PFSK-1 (cell line): ENCODE measurements around the gene OSER1.

Source experiments
- FOXP2 ChIP-seq: optimal IDR thresholded peaks from 2 replicates; pipeline ENCODE3; 2011; ENCODE audit warnings: borderline replicate concordance, control low read depth, inconsistent platforms; ENCODE audit not compliant: insufficient read depth; ENCODE audit errors: extremely low read length, extremely low read depth
- POLR2AphosphoS5 ChIP-seq: IDR thresholded peaks from 2 replicates; pipeline ENCODE4 v1.6.1; 2012; ENCODE audit warnings: low read depth, mild to moderate bottlenecking, control low read depth, low read length, moderate library complexity
- SIN3A ChIP-seq: IDR thresholded peaks from 2 replicates; pipeline ENCODE4 v1.6.1; 2012; ENCODE audit warnings: mild to moderate bottlenecking, low read length, moderate library complexity, borderline replicate concordance; ENCODE audit not compliant: insufficient read depth
- TAF1 ChIP-seq: IDR thresholded peaks from 2 replicates; pipeline ENCODE4 v1.6.1; 2012; ENCODE audit warnings: low read length, control low read depth, borderline replicate concordance; ENCODE audit not compliant: insufficient read depth
- TF ChIP-seq, protein P1 (sequence below), 2 experiments: IDR thresholded peaks; 2 replicates each; pipeline versions ENCODE4 v1.6.1 to v1.8.0; 2011 to 2012; ENCODE audit warnings: low read depth in 2 of 2, low read length in 2 of 2, control low read depth in 1 of 2, inconsistent platforms in 1 of 2, mild to moderate bottlenecking in 1 of 2, moderate library complexity in 1 of 2; ENCODE audit not compliant: insufficient read depth in 1 of 2

The OSER1 gene

DNA sequence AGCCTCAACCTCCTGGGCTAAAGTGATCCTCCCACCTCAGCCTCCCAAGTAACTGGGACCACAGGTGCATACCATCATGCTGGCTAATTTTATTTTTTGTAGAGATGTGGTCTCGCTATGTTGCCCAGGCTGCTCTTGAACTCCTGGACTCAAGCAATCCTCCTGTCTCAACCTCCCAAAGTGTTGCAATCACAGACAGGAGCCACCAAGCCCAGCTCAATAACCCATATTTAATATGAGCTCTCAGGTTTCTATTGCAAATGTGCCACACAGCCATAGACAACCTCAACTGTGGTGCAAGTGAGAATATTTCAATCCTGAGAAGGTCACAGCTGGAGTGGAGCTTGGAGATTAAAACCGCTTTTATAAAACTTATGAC, 38.0 kb downstream of the OSER1 start:
- no peak for TF ChIP-seq FOXP2
- TF ChIP-seq POLR2AphosphoS5, result no peak
- TF ChIP-seq, protein P1, sequence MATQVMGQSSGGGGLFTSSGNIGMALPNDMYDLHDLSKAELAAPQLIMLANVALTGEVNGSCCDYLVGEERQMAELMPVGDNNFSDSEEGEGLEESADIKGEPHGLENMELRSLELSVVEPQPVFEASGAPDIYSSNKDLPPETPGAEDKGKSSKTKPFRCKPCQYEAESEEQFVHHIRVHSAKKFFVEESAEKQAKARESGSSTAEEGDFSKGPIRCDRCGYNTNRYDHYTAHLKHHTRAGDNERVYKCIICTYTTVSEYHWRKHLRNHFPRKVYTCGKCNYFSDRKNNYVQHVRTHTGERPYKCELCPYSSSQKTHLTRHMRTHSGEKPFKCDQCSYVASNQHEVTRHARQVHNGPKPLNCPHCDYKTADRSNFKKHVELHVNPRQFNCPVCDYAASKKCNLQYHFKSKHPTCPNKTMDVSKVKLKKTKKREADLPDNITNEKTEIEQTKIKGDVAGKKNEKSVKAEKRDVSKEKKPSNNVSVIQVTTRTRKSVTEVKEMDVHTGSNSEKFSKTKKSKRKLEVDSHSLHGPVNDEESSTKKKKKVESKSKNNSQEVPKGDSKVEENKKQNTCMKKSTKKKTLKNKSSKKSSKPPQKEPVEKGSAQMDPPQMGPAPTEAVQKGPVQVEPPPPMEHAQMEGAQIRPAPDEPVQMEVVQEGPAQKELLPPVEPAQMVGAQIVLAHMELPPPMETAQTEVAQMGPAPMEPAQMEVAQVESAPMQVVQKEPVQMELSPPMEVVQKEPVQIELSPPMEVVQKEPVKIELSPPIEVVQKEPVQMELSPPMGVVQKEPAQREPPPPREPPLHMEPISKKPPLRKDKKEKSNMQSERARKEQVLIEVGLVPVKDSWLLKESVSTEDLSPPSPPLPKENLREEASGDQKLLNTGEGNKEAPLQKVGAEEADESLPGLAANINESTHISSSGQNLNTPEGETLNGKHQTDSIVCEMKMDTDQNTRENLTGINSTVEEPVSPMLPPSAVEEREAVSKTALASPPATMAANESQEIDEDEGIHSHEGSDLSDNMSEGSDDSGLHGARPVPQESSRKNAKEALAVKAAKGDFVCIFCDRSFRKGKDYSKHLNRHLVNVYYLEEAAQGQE (IDR thresholded peaks at IDR 0.05; ENCODE audit: insufficient read depth in 1 of 2, low read depth in 2 of 2, low read length in 2 of 2), result no peak
- no peak for TF ChIP-seq SIN3A
- TF ChIP-seq TAF1, result no peak

GRCh38 chr20:44171775-44172571, 38.6 kb downstream of the OSER1 start:
- TF ChIP-seq SIN3A, result no peak
- TF ChIP-seq POLR2AphosphoS5, result no peak
- TF ChIP-seq FOXP2, result no peak
- no peak for TF ChIP-seq TAF1
- TF ChIP-seq, protein P1 (IDR thresholded peaks at IDR 0.05; ENCODE audit: insufficient read depth in 1 of 2, low read depth in 2 of 2, low read length in 2 of 2), result no peak

GRCh38 chr20:44170816-44171410, 39.7 kb downstream of the OSER1 start:
- TF ChIP-seq, protein P1 (IDR thresholded peaks at IDR 0.05; ENCODE audit: insufficient read depth in 1 of 2, low read depth in 2 of 2, low read length in 2 of 2), result no peak
- TF ChIP-seq TAF1, result no peak
- no peak for TF ChIP-seq SIN3A
- no peak for TF ChIP-seq FOXP2
- TF ChIP-seq POLR2AphosphoS5, result no peak

DNA sequence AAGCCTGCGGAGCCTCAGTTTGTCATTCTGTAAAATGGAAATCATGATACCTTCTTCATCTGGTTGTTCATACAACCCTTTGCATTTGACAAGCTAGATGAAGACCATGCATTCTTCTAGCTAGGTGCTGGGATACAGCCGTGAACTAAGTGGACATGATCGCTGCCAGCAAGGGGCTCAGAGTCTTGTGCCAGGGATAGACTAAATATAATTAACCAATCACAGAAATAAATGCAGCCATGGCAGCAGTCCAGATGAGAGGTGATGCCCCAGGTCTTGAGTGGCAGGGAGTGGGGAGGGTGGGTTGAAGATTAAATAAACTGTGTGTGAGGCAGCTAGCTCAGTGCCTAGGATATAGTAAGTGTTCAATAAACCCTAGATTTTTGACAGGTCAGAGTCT, 42.8 kb downstream of the OSER1 start:
- TF ChIP-seq FOXP2 (no peak), POLR2AphosphoS5 (no peak), SIN3A (no peak)
- TF ChIP-seq, protein P1 (IDR thresholded peaks at IDR 0.05; ENCODE audit: insufficient read depth in 1 of 2, low read depth in 2 of 2, low read length in 2 of 2), result no peak
